Liver (tissue), 9 donors: ENCODE results near the gene GAP43. TPM values are rescaled to one million over a fixed set of nuclear protein-coding genes. Genes with fewer than 3 reads are reported as not detected.

Experiments
- DNase-seq: peaks from one replicate; pipeline ENCODE4 v3.0.0-alpha.2; 2017; ENCODE audit warnings: low spot score
- H3K27ac ChIP-seq, 2 donors: one replicate each; pipeline ENCODE4 v1.7.0; 2013; ENCODE audit warnings: inconsistent platforms in 2 of 2, low read length in 2 of 2, control low read depth in 1 of 2, low read depth in 1 of 2, mild to moderate bottlenecking in 1 of 2
- H3K27me3 ChIP-seq, 4 donors: one replicate each; pipeline versions ENCODE4 v1.6.1 to v1.7.0; 2013; ENCODE audit warnings: low read length in 3 of 4, inconsistent platforms in 1 of 4, mild to moderate bottlenecking in 1 of 4, moderate library complexity in 1 of 4; ENCODE audit not compliant: control insufficient read depth in 4 of 4, insufficient read depth in 4 of 4
- H3K36me3 ChIP-seq, 4 donors: one replicate each; pipeline versions ENCODE4 v1.6.1 to v1.7.0; 2013; ENCODE audit warnings: low read length in 3 of 4, mild to moderate bottlenecking in 3 of 4, low read depth in 1 of 4, moderate library complexity in 1 of 4; ENCODE audit not compliant: control insufficient read depth in 4 of 4, insufficient read depth in 3 of 4
- H3K4me1 ChIP-seq, 4 donors: one replicate each; pipeline versions ENCODE4 v1.6.1 to v1.7.0; 2013; ENCODE audit warnings: low read length in 3 of 4, mild to moderate bottlenecking in 3 of 4, moderate library complexity in 1 of 4; ENCODE audit not compliant: control insufficient read depth in 4 of 4, insufficient read depth in 4 of 4
- H3K4me3 ChIP-seq, 3 donors: one replicate each; pipeline versions ENCODE4 v1.6.1 to v1.7.0; 2013; ENCODE audit warnings: low read length in 3 of 3, control low read depth in 1 of 3, low read depth in 1 of 3, mild to moderate bottlenecking in 1 of 3
- H3K9ac ChIP-seq, 2 donors: one replicate each; pipeline ENCODE4 v1.7.0; 2013; ENCODE audit warnings: low read length in 2 of 2, mild to moderate bottlenecking in 2 of 2, moderate library complexity in 2 of 2, control low read depth in 1 of 2, low read depth in 1 of 2
- H3K9me3 ChIP-seq, 4 donors: one replicate each; pipeline versions ENCODE4 v1.6.1 to v1.7.0; 2013; ENCODE audit warnings: low read length in 3 of 4; ENCODE audit not compliant: control insufficient read depth in 4 of 4
- ATF3 ChIP-seq: IDR thresholded peaks from 2 replicates; pipeline ENCODE4 v1.6.1; 2016; ENCODE audit warnings: antibody characterized with exemption
- CTCF ChIP-seq: fragments of 150-350 bp; IDR thresholded peaks from 2 replicates; pipeline ENCODE4 v1.5.1; 2017; ENCODE audit warnings: improper control_type of control experiment, low read depth, low read length; ENCODE audit not compliant: missing input control
- FOXA1 ChIP-seq: IDR thresholded peaks from 2 replicates; pipeline ENCODE4 v1.6.1; 2016; ENCODE audit warnings: antibody characterized with exemption
- FOXA2 ChIP-seq: IDR thresholded peaks from 2 replicates; pipeline ENCODE4 v1.6.1; 2016; ENCODE audit warnings: antibody characterized with exemption
- GABPA ChIP-seq, 2 donors: IDR thresholded peaks in 1 of 2; conservative IDR thresholded peaks in 1 of 2; 2 replicates each; pipeline ENCODE4 v1.6.1; 2016; ENCODE audit warnings: antibody characterized with exemption in 2 of 2, mild to moderate bottlenecking in 1 of 2, moderate library complexity in 1 of 2
- HNF4A ChIP-seq, 2 donors: conservative IDR thresholded peaks; 2 replicates each; pipeline ENCODE4 v1.6.1; 2016; ENCODE audit warnings: antibody characterized with exemption in 2 of 2, mild to moderate bottlenecking in 2 of 2
- HNF4G ChIP-seq: IDR thresholded peaks from 2 replicates; pipeline ENCODE4 v1.6.1; 2016; ENCODE audit warnings: antibody characterized with exemption
- JUND ChIP-seq, 2 donors: IDR thresholded peaks; 2 replicates each; pipeline ENCODE4 v1.6.1; 2016; ENCODE audit warnings: antibody characterized with exemption in 2 of 2
- RAD21 ChIP-seq, 2 donors: IDR thresholded peaks; 2 replicates each; pipeline ENCODE4 v1.6.1; 2016; ENCODE audit warnings: antibody characterized with exemption in 2 of 2, mild to moderate bottlenecking in 2 of 2
- REST ChIP-seq: IDR thresholded peaks from 2 replicates; pipeline ENCODE4 v1.6.1; 2016; ENCODE audit warnings: antibody characterized with exemption, mild to moderate bottlenecking
- RXRA ChIP-seq, 2 donors: IDR thresholded peaks; 2 replicates each; pipeline ENCODE4 v1.6.1; 2017 to 2018; ENCODE audit warnings: antibody characterized with exemption in 2 of 2, mild to moderate bottlenecking in 1 of 2
- SP1 ChIP-seq: IDR thresholded peaks from 2 replicates; pipeline ENCODE4 v1.6.1; 2018; ENCODE audit warnings: antibody characterized with exemption, mild to moderate bottlenecking
- TAF1 ChIP-seq: conservative IDR thresholded peaks from 2 replicates; pipeline ENCODE4 v1.6.1; 2016; ENCODE audit warnings: antibody characterized with exemption, mild to moderate bottlenecking
- YY1 ChIP-seq: IDR thresholded peaks from 2 replicates; pipeline ENCODE4 v1.6.1; 2016; ENCODE audit warnings: antibody characterized with exemption, mild to moderate bottlenecking
- ZBTB33 ChIP-seq: IDR thresholded peaks from 2 replicates; pipeline ENCODE4 v1.6.1; 2016; ENCODE audit warnings: antibody characterized with exemption
- WGBS: extraction: QIAGEN DNeasy Blood & Tissue Kit; methylation state at CpG from one replicate; pipeline ENCODE4 v1.1.7; 2013; 5-methylcytosine and 5-hydroxymethylcytosine counted together
- polyA plus RNA-seq, 2 donors: library from polyadenylated mRNA; stranded (reverse) in 1 of 2; unstranded in 1 of 2; fragments of 200-250 nt in 1 of 2; fragments of >200 nt in 1 of 2; fragmentation: Nextera tagmentation in 1 of 2; extraction: Ambion mirVana in 1 of 2; gene quantifications; one replicate each; pipeline versions ENCODE4 v1.2.1 to v1.2.3, GENCODE V29; 2013 to 2015
- total RNA-seq, 2 donors: library from RNA; depleted of rRNA; stranded (reverse); fragments of >200 nt; gene quantifications; one replicate each; pipeline ENCODE4 v1.2.3, GENCODE V29; 2014
- donor health status: healthy.
- donor health status: healthy.
- donor health status: healthy.
- donor health status: healthy.
- donor health status: healthy.

The GAP43 gene
- total and polyA plus RNA-seq, 4 donors, result 0.06 TPM; not detected in 3

- DNase-seq, result no peak
Observed at GRCh38 chr3:115698851-115699591, 75.7 kb downstream of the GAP43 start.

More at GRCh38 chr3:115698851-115699591, 75.7 kb downstream of the GAP43 start:
- H3K4me3 ChIP-seq, result no peak overlapping the region
- 71% methylated on average over 8 of the region's 8 CpGs for WGBS
- H3K27me3 ChIP-seq, result no peaks in the 10 kb centered on the region
- no peaks in the 10 kb centered on the region for H3K4me1 ChIP-seq
- H3K27ac ChIP-seq, result no peak overlapping the region
- no peaks in the 10 kb centered on the region for H3K36me3 ChIP-seq
- TF ChIP-seq YY1, result no peak
- no peak for TF ChIP-seq JUND (IDR thresholded peaks at IDR 0.05)
- no peak for TF ChIP-seq GABPA (IDR thresholded peaks at IDR 0.05 in 1 of 2, conservative IDR thresholded peaks at IDR 0.05 in 1 of 2)
- no peak for TF ChIP-seq SP1
- TF ChIP-seq FOXA1, result no peak
- TF ChIP-seq RAD21 (IDR thresholded peaks at IDR 0.05), result no peak
- TF ChIP-seq HNF4G, result no peak
- TF ChIP-seq RXRA (IDR thresholded peaks at IDR 0.05), result no peak
- no peak for TF ChIP-seq FOXA2
- no peak for TF ChIP-seq ATF3
- TF ChIP-seq HNF4A (conservative IDR thresholded peaks at IDR 0.05), result no peak
- TF ChIP-seq REST, result no peak
- TF ChIP-seq TAF1, result no peak
- TF ChIP-seq CTCF, result no peak
- TF ChIP-seq ZBTB33, result no peak
- no peak overlapping the region for H3K9ac ChIP-seq
- H3K9me3 ChIP-seq, result no peaks in the 10 kb centered on the region
